Stimulated activated CD4-positive, alpha-beta T cell treated with anti-CD3 and anti-CD28 coated beads, Interleukin-2, amount 100 ng/mL, for 48 hours (primary cell): ENCODE results near the gene ITPRIPL1.

Experiments
- DNase-seq, 2 donors: peaks; one replicate each; pipeline ENCODE4 v3.0.0-alpha.2; 2020

The ITPRIPL1 gene

GRCh38 chr2:96361751-96362150, 36.6 kb downstream of the ITPRIPL1 start:
- no peak for DNase-seq

DNA sequence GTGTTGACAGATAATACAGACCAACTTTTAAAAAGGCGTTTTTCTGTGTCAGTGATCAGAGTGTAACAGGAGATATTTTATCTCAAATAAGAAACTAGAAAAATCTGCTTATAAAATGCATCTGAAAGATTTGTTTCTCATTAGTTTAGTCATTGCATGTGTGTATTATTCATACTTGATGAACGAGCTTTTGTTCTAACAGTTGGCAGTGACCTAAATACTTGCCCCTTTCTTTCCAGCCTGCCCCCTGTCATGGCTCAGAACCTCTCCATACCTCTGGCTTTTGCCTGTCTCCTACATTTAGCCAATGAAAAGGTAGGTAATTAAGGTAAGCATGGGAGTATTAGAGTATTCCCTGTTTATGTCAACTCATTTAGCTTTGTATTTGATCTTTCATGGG, 44.1 kb downstream of the ITPRIPL1 start:
- DNase-seq, result no peak

GRCh38 chr2:96374211-96374951, 49.3 kb downstream of the ITPRIPL1 start:
- no peak for DNase-seq
